GM23248 (cell line): Measurements from ENCODE around the gene EGFL7. TPM values are rescaled to one million over a fixed set of nuclear protein-coding genes. Genes with fewer than 3 reads are reported as not detected.

Source experiments
- DNase-seq: peaks from one replicate; pipeline ENCODE4 v3.0.0-alpha.2; 2015
- H2AFZ ChIP-seq: fragments of 200-600 bp; sonication (generic); 2 replicates; pipeline ENCODE4 v1.6.1; 2016; ENCODE audit warnings: antibody characterized with exemption
- H3F3A ChIP-seq: fragments of 200-600 bp; sonication (generic); 2 replicates; pipeline ENCODE4 v1.6.1; 2016; ENCODE audit warnings: mild to moderate bottlenecking, antibody characterized with exemption, mixed run types; ENCODE audit not compliant: insufficient read depth
- H3K27ac ChIP-seq: fragments of 200-600 bp; sonication (generic); 2 replicates; pipeline ENCODE4 v1.5.1; 2016; ENCODE audit warnings: mild to moderate bottlenecking
- H3K27me3 ChIP-seq: fragments of 200-600 bp; sonication (generic); replicated peaks from 2 replicates; pipeline ENCODE4 v1.6.1; 2016; ENCODE audit warnings: mild to moderate bottlenecking; ENCODE audit not compliant: insufficient read depth
- H3K36me3 ChIP-seq: fragments of 200-600 bp; sonication (generic); 2 replicates; pipeline ENCODE4 v1.6.1; 2016; ENCODE audit warnings: low read depth, mild to moderate bottlenecking
- H3K4me1 ChIP-seq: fragments of 200-600 bp; sonication (generic); 2 replicates; pipeline ENCODE4 v1.6.1; 2016; ENCODE audit warnings: mild to moderate bottlenecking; ENCODE audit not compliant: insufficient read depth
- H3K4me2 ChIP-seq: fragments of 200-600 bp; sonication (generic); one replicate; pipeline ENCODE4 v1.6.1; 2016; ENCODE audit warnings: mild to moderate bottlenecking; ENCODE audit not compliant: unreplicated experiment
- H3K4me3 ChIP-seq: fragments of 200-600 bp; sonication (generic); 2 replicates; pipeline ENCODE4 v1.5.1; 2016; ENCODE audit warnings: mild to moderate bottlenecking
- H3K79me2 ChIP-seq: fragments of 200-600 bp; sonication (generic); 2 replicates; pipeline ENCODE4 v1.6.1; 2016; ENCODE audit warnings: mild to moderate bottlenecking; ENCODE audit not compliant: insufficient read depth
- H3K9ac ChIP-seq: fragments of 200-600 bp; sonication (generic); 2 replicates; pipeline ENCODE4 v1.6.1; 2016; ENCODE audit warnings: mild to moderate bottlenecking
- H3K9me2 ChIP-seq: fragments of 200-600 bp; sonication (generic); 2 replicates; pipeline ENCODE4 v1.6.1; 2016; ENCODE audit warnings: mixed run types, mild to moderate bottlenecking, moderate library complexity; ENCODE audit not compliant: insufficient read depth
- H3K9me3 ChIP-seq: fragments of 200-600 bp; sonication (generic); one replicate; pipeline ENCODE4 v1.6.1; 2017; ENCODE audit warnings: low read depth
- H4K20me1 ChIP-seq: fragments of 200-600 bp; sonication (generic); 2 replicates; pipeline ENCODE4 v1.6.0; 2016; ENCODE audit not compliant: insufficient read depth
- EZH2 ChIP-seq: fragments of 200-600 bp; sonication (generic); IDR thresholded peaks from 2 replicates; pipeline ENCODE4 v1.6.1; 2018; ENCODE audit warnings: antibody characterized with exemption, mild to moderate bottlenecking; ENCODE audit not compliant: insufficient read depth, poor library complexity, severe bottlenecking
- EZH2phosphoT487 ChIP-seq: fragments of 200-600 bp; sonication (generic); IDR thresholded peaks from 2 replicates; pipeline ENCODE4 v1.6.1; 2018; ENCODE audit warnings: antibody characterized with exemption, moderate library complexity, mild to moderate bottlenecking, low read depth; ENCODE audit not compliant: insufficient read depth
- WGBS, 2 experiments: methylation state at CpG; one replicate each; pipeline ENCODE4 v1.1.6; 2015 to 2017; ENCODE audit warnings: low lambda C conversion rate in 2 of 2, low coverage in 1 of 2; ENCODE audit errors: missing lambda C conversion rate in 2 of 2; 5-methylcytosine and 5-hydroxymethylcytosine counted together
- in situ Hi-C: fragments of 300-500 bp; cut with MboI; formaldehyde crosslinking; loops from 2 replicates; pipeline ENCODE4 v1.15.0; 2020
- polyA plus RNA-seq: library from polyadenylated mRNA; unstranded; fragments of >200 nt; fragmentation: Nextera tagmentation; extraction: Ambion mirVana; gene quantifications from 2 replicates; pipeline ENCODE4 v1.2.1, GENCODE V29; 2016
- total RNA-seq: library from RNA; depleted of rRNA; stranded (reverse); fragments of >200 nt; shearing (Covaris generic); gene quantifications from 2 replicates; pipeline ENCODE4 v1.2.3, GENCODE V29; 2014

Gene EGFL7
- total and polyA plus RNA-seq, 2 experiments from 2014 or later: 13.7 to 15.3 TPM

DNA sequence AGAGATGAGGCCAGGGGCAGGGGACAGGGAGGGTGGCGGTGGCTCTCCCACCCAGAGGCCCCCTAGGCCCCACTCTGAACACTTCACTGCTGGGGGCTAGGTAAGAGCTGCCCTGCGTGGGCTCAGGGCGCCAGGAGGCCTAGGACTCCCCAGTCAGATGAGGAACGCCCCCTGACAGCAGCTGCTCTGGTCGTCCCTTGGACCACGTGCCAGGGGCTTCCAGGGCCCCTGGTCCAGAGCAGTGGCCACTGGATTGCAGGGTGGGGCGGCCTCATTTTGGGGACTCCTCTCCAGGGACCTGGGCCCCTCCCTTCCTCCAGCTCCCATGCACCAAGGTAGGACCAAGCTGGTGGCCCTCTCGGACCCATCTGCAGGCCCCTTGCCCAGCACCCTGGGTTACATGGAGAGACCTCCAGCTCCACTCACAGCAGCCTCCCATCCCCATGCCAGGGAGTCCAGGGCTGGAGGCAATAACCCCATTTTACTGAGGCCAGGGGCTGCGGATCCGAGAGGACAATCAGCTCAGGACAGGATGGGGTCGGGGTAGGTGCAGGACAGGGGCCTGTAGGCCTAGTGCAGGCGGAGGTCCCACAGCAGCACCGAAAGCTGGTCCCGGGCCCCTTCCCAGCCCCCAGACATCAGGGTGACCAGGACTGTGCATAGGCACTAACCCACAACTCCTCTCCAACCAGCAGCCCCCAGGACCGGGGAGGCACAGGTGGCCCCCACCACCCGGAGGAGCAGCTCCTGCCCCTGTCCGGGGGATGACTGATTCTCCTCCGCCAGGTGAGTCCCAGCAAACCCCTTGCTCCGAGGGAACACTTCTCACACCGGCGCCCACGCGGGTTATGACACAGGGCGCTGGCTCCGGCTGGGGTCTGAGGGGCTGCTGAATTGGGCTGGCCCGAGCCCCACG lies 1.5 kb downstream of the EGFL7 start:
- in situ Hi-C loops: no loop called here
- H2AFZ ChIP-seq: no peak overlapping the region
- H3K27ac ChIP-seq: no peak overlapping the region
- no peaks in the 10 kb centered on the region for H3K9me3 ChIP-seq
- no peak for DNase-seq
- no peak overlapping the region for H3K4me3 ChIP-seq
- peaks cover 4% of the 10 kb centered on the region; the same call in 1 of the 2 replicates for H3K27me3 ChIP-seq
- H4K20me1 ChIP-seq: no peaks in the 10 kb centered on the region
- no peaks in the 10 kb centered on the region for H3K79me2 ChIP-seq
- H3K9ac ChIP-seq: no peak overlapping the region
- H3K9me2 ChIP-seq: no peaks in the 10 kb centered on the region
- H3K4me1 ChIP-seq: no peaks in the 10 kb centered on the region
- no peaks in the 10 kb centered on the region for H3F3A ChIP-seq
- 81 to 91% methylated on average over 25 of the region's 27 CpGs for WGBS, 2 experiments
- no peaks in the 10 kb centered on the region for H3K36me3 ChIP-seq
- H3K4me2 ChIP-seq: no peak overlapping the region
- TF ChIP-seq EZH2 (no peak), EZH2phosphoT487 (no peak)

DNA sequence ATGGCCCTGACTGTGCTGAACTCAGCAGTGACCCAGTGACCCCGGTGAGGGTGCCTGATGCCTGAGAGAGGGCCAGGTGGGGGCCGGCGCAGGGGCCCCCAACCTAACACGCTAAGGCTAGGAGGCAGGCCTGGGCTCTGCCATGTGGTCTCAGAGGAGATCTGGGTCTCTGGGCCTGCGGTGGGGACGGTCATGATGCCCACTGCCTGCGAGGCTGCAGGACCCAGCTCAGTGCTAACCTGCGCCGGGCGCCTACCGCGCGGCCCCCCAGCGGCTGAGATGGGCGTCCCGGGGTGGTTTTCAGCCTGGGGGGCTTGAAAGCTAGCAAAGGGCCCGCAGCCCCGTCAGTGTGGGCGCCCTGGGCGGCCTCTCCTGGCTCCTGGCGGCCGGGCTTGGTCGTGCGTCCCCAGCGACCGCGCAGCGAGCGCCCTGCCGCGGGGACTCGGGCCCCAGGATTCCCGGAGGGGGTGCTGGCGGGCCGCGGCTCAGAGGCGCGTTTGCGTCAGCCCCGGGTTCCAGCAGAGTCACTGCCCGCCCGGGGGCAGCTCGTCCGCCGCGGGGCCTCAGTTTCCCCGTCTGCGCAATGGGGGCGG lies 2.5 kb downstream of the EGFL7 start:
- H3K9me3 ChIP-seq: no peaks in the 10 kb centered on the region
- no peaks in the 10 kb centered on the region for H3K27me3 ChIP-seq
- H3K4me3 ChIP-seq: peak overlapping the region; percentile 59
- in situ Hi-C loops: no loop called here
- peak overlapping the region; percentile 76 for H3K4me2 ChIP-seq
- H3F3A ChIP-seq: no peaks in the 10 kb centered on the region
- H2AFZ ChIP-seq: no peak overlapping the region; the same call in 1 of the 2 replicates
- no peaks in the 10 kb centered on the region for H3K36me3 ChIP-seq
- H3K9me2 ChIP-seq: no peaks in the 10 kb centered on the region
- H3K9ac ChIP-seq: 0 out of 2 replicates have a peak overlapping the region, but pooled peaks have one; percentile 31
- WGBS, 2 experiments: 14 to 24% methylated on average over 44 to 46 of the region's 49 CpGs
- H3K27ac ChIP-seq: no peak overlapping the region
- TF ChIP-seq EZH2: no peak
- no peak for TF ChIP-seq EZH2phosphoT487
- H3K4me1 ChIP-seq: no peaks in the 10 kb centered on the region
- no peaks in the 10 kb centered on the region for H3K79me2 ChIP-seq
- DNase-seq: peak; percentile 49
- H4K20me1 ChIP-seq: no peaks in the 10 kb centered on the region

DNA sequence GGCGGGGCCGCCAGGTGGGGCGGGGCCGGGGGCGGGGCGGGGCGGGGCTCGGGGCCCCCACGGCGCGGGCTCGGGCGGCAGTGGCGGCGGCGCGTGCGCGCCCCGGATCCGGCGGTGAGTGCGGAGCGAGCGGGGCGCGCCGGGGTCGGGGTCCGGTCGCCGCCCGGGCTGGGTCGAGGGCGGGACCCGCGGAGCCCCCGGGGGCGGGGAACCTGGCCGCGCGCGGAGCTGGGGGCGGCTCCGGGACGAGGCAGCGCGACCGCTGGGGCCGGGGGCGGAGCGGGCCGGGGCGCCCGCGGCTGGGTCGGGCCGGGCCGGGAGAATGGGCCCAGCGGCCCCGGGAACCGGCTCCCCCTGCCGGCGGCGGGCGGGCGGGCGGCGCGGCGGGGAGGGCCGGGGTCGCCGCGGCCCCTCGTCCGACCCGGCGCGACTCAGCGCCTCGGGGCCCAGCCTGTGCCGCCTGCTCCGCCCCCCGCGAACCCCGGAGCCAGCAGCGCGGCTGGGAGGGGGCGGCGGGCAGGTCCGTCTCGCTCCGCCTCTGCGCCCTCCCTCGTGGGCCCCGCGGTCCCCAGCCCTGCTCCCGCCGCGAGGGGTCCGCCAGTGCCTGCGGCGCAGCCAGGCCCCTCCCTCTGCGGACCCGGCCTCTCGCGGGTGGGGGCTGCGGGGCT lies 3.1 kb downstream of the EGFL7 start:
- no peaks in the 10 kb centered on the region for H3K4me1 ChIP-seq
- WGBS, 2 experiments: 2 to 7% methylated on average over 3 to 51 of the region's 109 CpGs
- no peak overlapping the region for H2AFZ ChIP-seq
- peak; percentile 36 for DNase-seq
- H3F3A ChIP-seq: no peaks in the 10 kb centered on the region
- H3K79me2 ChIP-seq: no peaks in the 10 kb centered on the region
- H3K9me2 ChIP-seq: no peaks in the 10 kb centered on the region
- H3K4me3 ChIP-seq: peak overlapping the region; percentile 59
- in situ Hi-C loops: no loop called here
- peak overlapping the region; percentile 35 for H3K4me2 ChIP-seq
- H4K20me1 ChIP-seq: no peaks in the 10 kb centered on the region
- no peaks in the 10 kb centered on the region for H3K27me3 ChIP-seq
- H3K9ac ChIP-seq: no peak overlapping the region
- TF ChIP-seq EZH2: no peak
- no peak for TF ChIP-seq EZH2phosphoT487
- no peaks in the 10 kb centered on the region for H3K36me3 ChIP-seq
- no peaks in the 10 kb centered on the region for H3K9me3 ChIP-seq
- H3K27ac ChIP-seq: no peak overlapping the region

DNA sequence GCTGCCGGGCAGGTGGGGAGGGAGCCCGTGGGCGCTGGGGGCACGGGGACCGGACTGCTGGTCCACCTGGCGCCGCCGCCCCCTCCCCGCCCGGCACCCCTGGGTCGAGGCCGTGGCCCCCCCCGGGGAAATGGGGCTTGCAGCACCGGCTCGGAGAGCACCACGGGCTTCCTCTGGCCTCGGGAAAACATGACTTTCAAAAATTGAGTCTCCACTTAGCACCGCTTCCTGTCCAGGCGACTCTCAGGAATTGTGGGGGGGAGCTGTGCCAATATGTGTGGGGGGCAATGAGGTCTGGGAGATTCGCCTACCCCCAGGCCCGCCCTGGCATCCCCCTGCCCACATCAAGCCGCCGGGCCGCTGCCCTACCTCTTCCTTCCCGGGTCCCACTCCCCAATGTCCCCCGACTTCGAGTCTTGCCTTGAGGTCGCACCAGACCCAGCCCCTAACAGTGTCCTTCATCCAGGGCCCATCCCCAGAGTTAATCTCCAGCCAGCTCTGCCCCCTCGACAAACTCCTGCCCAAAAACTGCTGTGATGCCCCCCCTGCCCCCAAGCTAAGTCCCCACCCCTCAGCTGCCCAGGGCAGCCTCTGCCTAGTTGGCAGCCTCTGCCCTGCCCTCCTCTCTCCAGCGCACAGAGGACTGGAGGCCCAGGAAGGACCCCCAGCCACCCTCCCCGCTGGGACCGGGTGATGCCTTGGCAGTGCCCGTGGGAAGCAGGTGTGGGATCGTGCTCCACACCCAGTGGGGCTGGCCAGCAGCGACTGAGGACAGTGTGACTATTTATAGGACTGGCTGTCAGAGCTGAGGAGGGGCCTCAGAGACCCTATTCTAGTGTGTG lies 3.9 kb downstream of the EGFL7 start:
- H3K27ac ChIP-seq: no peak overlapping the region
- H3K9me3 ChIP-seq: no peaks in the 10 kb centered on the region
- no peaks in the 10 kb centered on the region for H3K79me2 ChIP-seq
- H3K9me2 ChIP-seq: no peaks in the 10 kb centered on the region
- H3F3A ChIP-seq: no peaks in the 10 kb centered on the region
- no peaks in the 10 kb centered on the region for H3K4me1 ChIP-seq
- H3K9ac ChIP-seq: no peak overlapping the region
- peak; percentile 48 for DNase-seq
- H2AFZ ChIP-seq: no peak overlapping the region
- in situ Hi-C loops: no loop called here
- no peaks in the 10 kb centered on the region for H3K27me3 ChIP-seq
- H3K4me3 ChIP-seq: peak overlapping the region; percentile 43; the same call in 1 of the 2 replicates
- peak overlapping the region; percentile 35 for H3K4me2 ChIP-seq
- 45 to 90% methylated on average over 11 to 26 of the region's 35 CpGs for WGBS, 2 experiments
- H4K20me1 ChIP-seq: no peaks in the 10 kb centered on the region
- TF ChIP-seq EZH2phosphoT487 (no peak), EZH2 (no peak)
- no peaks in the 10 kb centered on the region for H3K36me3 ChIP-seq
